NCI-H1417 treated with DMSO at 0.1 percent for 48 hours (cell line): ENCODE results near the gene STOX1.
"Not testable (repeated sequence)": the region's sequence is repeated elsewhere in the genome, so short reads cannot be mapped to it uniquely, and the experiment has no call there.

ENCODE experiments used
- DNase-seq: peaks from one replicate; lab custom pipeline; 2025; lab: John Stamatoyannopoulos, UW

The STOX1 gene

GRCh38 chr10:68880181-68880580, 52.9 kb downstream of the STOX1 start:
- no peak for DNase-seq

GRCh38 chr10:68895041-68895440, 67.7 kb downstream of the STOX1 start:
- DNase-seq: no peak

GRCh38 chr10:68897336-68897741, 70.0 kb downstream of the STOX1 start:
- no peak for DNase-seq

GRCh38 chr10:68899186-68899745, 71.9 kb downstream of the STOX1 start:
- DNase-seq: no peak

- DNase-seq: peak; percentile 63
Observed at GRCh38 chr10:68900427-68901104, 73.2 kb downstream of the STOX1 start.

GRCh38 chr10:68901105-68901927, 74.0 kb downstream of the STOX1 start, which contains the start of gene DDX50:
DDX50 (plus strand) TSS chr10:68901315; CDS start chr10:68901385, 70 bp downstream.
- peak; percentile 75 for DNase-seq

- no peak for DNase-seq
Observed at GRCh38 chr10:68902382-68902781, 75.1 kb downstream of the STOX1 start.

- no peak for DNase-seq
Observed at GRCh38 chr10:68924593-68924992, 97.3 kb downstream of the STOX1 start.

GRCh38 chr10:68925489-68925888, 98.2 kb downstream of the STOX1 start:
- no peak for DNase-seq

GRCh38 chr10:68929157-68929556, 101.8 kb downstream of the STOX1 start:
- not testable (repeated sequence) for DNase-seq

- not testable (repeated sequence) for DNase-seq
Observed at GRCh38 chr10:68929888-68930287, 102.6 kb downstream of the STOX1 start.

- not testable (repeated sequence) for DNase-seq
Observed at GRCh38 chr10:68932860-68933259, 105.5 kb downstream of the STOX1 start.

GRCh38 chr10:68934994-68935393, 107.7 kb downstream of the STOX1 start:
- DNase-seq: no peak

GRCh38 chr10:68938117-68938516, 110.8 kb downstream of the STOX1 start:
- DNase-seq: no peak

GRCh38 chr10:68938884-68939283, 111.6 kb downstream of the STOX1 start:
- no peak for DNase-seq

- not testable (repeated sequence) for DNase-seq
Observed at GRCh38 chr10:68940917-68941316, 113.6 kb downstream of the STOX1 start.
